ENCODE results near the gene SERPINA12.

GRCh38 chr14:94499673-94500072 is 9.6 kb downstream of the SERPINA12 start:
- no peak for TF ChIP-seq POLR2A (IDR thresholded peaks at IDR 0.05)
- TF ChIP-seq CTCF (IDR thresholded peaks at IDR 0.05) = no peak
